HK-2 (cell line): ENCODE results near the gene MAPK6.
"Not testable (repeated sequence)": the region's sequence is repeated elsewhere in the genome, so short reads cannot be mapped to it uniquely, and the experiment has no call there.

ENCODE experiments used
- DNase-seq: peaks from one replicate; pipeline ENCODE4 v3.0.0-alpha.2; 2018; ENCODE audit not compliant: unreplicated experiment

The MAPK6 gene

GRCh38 chr15:52018693-52019393, at the start of gene MAPK6:
TSS of gene MAPK6 (plus strand) at chr15:52019219. CDS start at chr15:52046461, 27,242 bp downstream.
- DNase-seq: peak; percentile 87

GRCh38 chr15:51969728-51970127, 49.3 kb upstream of the MAPK6 start:
- DNase-seq: no peak

- DNase-seq: no peak
These were observed 48.7 kb upstream of the MAPK6 start for GRCh38 chr15:51970132-51970817.

GRCh38 chr15:51971032-51971374, 48.0 kb upstream of the MAPK6 start:
- no peak for DNase-seq

GRCh38 chr15:51971375-51972133, 47.5 kb upstream of the MAPK6 start, which contains the start of gene LEO1:
TSS of gene LEO1 (minus strand) at chr15:51971778. CDS start at chr15:51971745, 33 bp downstream.
- DNase-seq: peak; percentile 83

GRCh38 chr15:51973220-51973619, 45.8 kb upstream of the MAPK6 start:
- DNase-seq: no peak

GRCh38 chr15:51973775-51974174, 45.2 kb upstream of the MAPK6 start:
- DNase-seq: no peak

GRCh38 chr15:51982013-51982769, 36.8 kb upstream of the MAPK6 start:
- DNase-seq: no peak

GRCh38 chr15:51982770-51983103, 36.3 kb upstream of the MAPK6 start:
- DNase-seq: no peak

- DNase-seq: no peak
These were observed 27.9 kb upstream of the MAPK6 start for GRCh38 chr15:51991141-51991540.

GRCh38 chr15:51992953-51993352, 26.1 kb upstream of the MAPK6 start:
- no peak for DNase-seq

GRCh38 chr15:52002351-52002750, 16.7 kb upstream of the MAPK6 start:
- DNase-seq: no peak

- DNase-seq: not testable (repeated sequence)
These were observed 15.9 kb upstream of the MAPK6 start for GRCh38 chr15:52003089-52003488.

- no peak for DNase-seq
These were observed 15.3 kb upstream of the MAPK6 start for GRCh38 chr15:52003710-52004109.

- DNase-seq: no peak
These were observed 14.2 kb upstream of the MAPK6 start for GRCh38 chr15:52004806-52005205.

- no peak for DNase-seq
These were observed 13.0 kb upstream of the MAPK6 start for GRCh38 chr15:52005748-52006701.

GRCh38 chr15:52006702-52007340, 12.2 kb upstream of the MAPK6 start:
- DNase-seq: no peak

GRCh38 chr15:52008359-52008697, 10.7 kb upstream of the MAPK6 start:
- no peak for DNase-seq

- no peak for DNase-seq
These were observed 10.2 kb upstream of the MAPK6 start for GRCh38 chr15:52008698-52009434.
